B cell (primary cell): Measurements from ENCODE around the gene SLC41A3. TPM values are rescaled to one million over a fixed set of nuclear protein-coding genes. Genes with fewer than 3 reads are reported as not detected.

Experiments used
- ATAC-seq: fragments of 200-7000 bp; cut with Tn5 transposase; one replicate; pipeline ENCODE4 v1.10.0; 2021; ENCODE audit warnings: low read depth, mild to moderate bottlenecking, moderate number of reproducible peaks, moderate library complexity
- CTCF ChIA-PET: fragments of 350-600 bp; sonication (Branson Sonifier 250); formaldehyde crosslinking; loops from one replicate; lab custom pipeline; 2021; ENCODE audit warnings: antibody characterized with exemption, inconsistent platforms; lab: Charles Lee
- POLR2A ChIA-PET: fragments of 350-600 bp; sonication (Branson Sonifier 250); formaldehyde crosslinking; loops from one replicate; lab custom pipeline; 2021; ENCODE audit warnings: antibody characterized with exemption; lab: Charles Lee
- DNase-seq: peaks from one replicate; pipeline ENCODE4 v3.0.0; 2013
- H2AFZ ChIP-seq: 2 replicates; pipeline ENCODE4 v1.6.1; 2012; ENCODE audit warnings: mild to moderate bottlenecking, low read depth, low read length; ENCODE audit not compliant: insufficient read depth, poor library complexity, severe bottlenecking
- H3K27ac ChIP-seq, 2 donors: 1 replicate in 1 of 2; 2 replicates in 1 of 2; pipeline ENCODE4 v1.5.1; 2012 to 2013; ENCODE audit warnings: low read length in 2 of 2, mild to moderate bottlenecking in 2 of 2, moderate library complexity in 1 of 2
- H3K27me3 ChIP-seq, 4 experiments: fragments of 200-600 bp in 1 of 4; sonication (generic) in 1 of 4; replicated peaks in 1 of 4; 1 replicate in 2 of 4; 2 replicates in 2 of 4; pipeline versions ENCODE4 v1.6.1 to v1.7.0; 2013 to 2016; ENCODE audit warnings: low read length in 3 of 4, mild to moderate bottlenecking in 2 of 4, mixed read lengths in 1 of 4, moderate library complexity in 1 of 4; ENCODE audit not compliant: insufficient read depth in 4 of 4, control insufficient read depth in 3 of 4; ENCODE audit errors: control extremely low read depth in 1 of 4
- H3K36me3 ChIP-seq, 2 experiments: replicated peaks in 1 of 2; 1 replicate in 1 of 2; 2 replicates in 1 of 2; pipeline versions ENCODE4 v1.6.1 to v1.7.1; 2013; ENCODE audit warnings: low read length in 1 of 2; ENCODE audit not compliant: insufficient read depth in 2 of 2, control insufficient read depth in 1 of 2; ENCODE audit errors: control extremely low read depth in 1 of 2, extremely low read depth in 1 of 2
- H3K4me1 ChIP-seq, 2 donors: fragments of 200-600 bp in 1 of 2; sonication (generic) in 1 of 2; 1 replicate in 1 of 2; 2 replicates in 1 of 2; pipeline versions ENCODE4 v1.5.1 to v1.6.1; 2013 to 2017; ENCODE audit warnings: low read length in 2 of 2; ENCODE audit not compliant: control insufficient read depth in 2 of 2, insufficient read depth in 2 of 2
- H3K4me2 ChIP-seq: replicated peaks from 2 replicates; pipeline ENCODE3; 2012; ENCODE audit warnings: mild to moderate bottlenecking, low read depth, low read length; ENCODE audit not compliant: poor library complexity, severe bottlenecking
- H3K4me3 ChIP-seq, 5 experiments: fragments of 200-600 bp in 1 of 5; sonication (generic) in 1 of 5; 1 replicate in 3 of 5; 2 replicates in 2 of 5; pipeline versions ENCODE4 v1.5.1 to v1.7.0; 2011 to 2016; ENCODE audit warnings: low read length in 4 of 5, mild to moderate bottlenecking in 4 of 5, low read depth in 2 of 5, control low read depth in 1 of 5, moderate library complexity in 1 of 5; ENCODE audit not compliant: insufficient read depth in 1 of 5; ENCODE audit errors: control extremely low read depth in 1 of 5, extremely low read depth in 1 of 5
- H3K79me2 ChIP-seq: fragments of 200-600 bp; sonication (generic); one replicate; pipeline ENCODE4 v1.6.0; 2016; ENCODE audit warnings: low read length; ENCODE audit not compliant: control insufficient read depth, insufficient read depth
- H3K9ac ChIP-seq: fragments of 200-600 bp; sonication (generic); 2 replicates; pipeline ENCODE4 v1.6.1; 2017; ENCODE audit warnings: mild to moderate bottlenecking, low read length, moderate library complexity
- H3K9me3 ChIP-seq, 3 donors: one replicate each; pipeline versions ENCODE4 v1.6.1 to v1.7.1; 2013; ENCODE audit warnings: low read length in 2 of 3; ENCODE audit not compliant: control insufficient read depth in 2 of 3, insufficient read depth in 1 of 3; ENCODE audit errors: control extremely low read depth in 1 of 3
- H4K20me1 ChIP-seq: 2 replicates; pipeline ENCODE4 v1.6.0; 2012; ENCODE audit warnings: mild to moderate bottlenecking, low read length; ENCODE audit not compliant: insufficient read depth, control insufficient read depth, poor library complexity, severe bottlenecking
- H3K27ac Mint-ChIP-seq: one replicate; pipeline ENCODE4 v1.8.0; 2021; ENCODE audit warnings: mixed read lengths
- H3K27me3 Mint-ChIP-seq: one replicate; pipeline ENCODE4 v1.8.0; 2021; ENCODE audit warnings: mixed read lengths
- H3K4me1 Mint-ChIP-seq: one replicate; pipeline ENCODE4 v1.8.0; 2021; ENCODE audit warnings: mixed read lengths
- H3K4me3 Mint-ChIP-seq: one replicate; pipeline ENCODE4 v1.8.0; 2021; ENCODE audit warnings: mixed read lengths
- H3K9me3 Mint-ChIP-seq: one replicate; pipeline ENCODE4 v1.8.0; 2022; ENCODE audit warnings: mixed read lengths; ENCODE audit not compliant: insufficient read depth
- EZH2 ChIP-seq: IDR thresholded peaks from 2 replicates; pipeline ENCODE4 v1.6.1; 2012; ENCODE audit warnings: borderline replicate concordance, low read depth, mild to moderate bottlenecking, moderate library complexity, low read length; ENCODE audit not compliant: insufficient read depth, poor library complexity, severe bottlenecking
- WGBS: methylation state at CpG from one replicate; pipeline ENCODE4 v1.1.5; 2013; ENCODE audit warnings: missing lambda C conversion rate; ENCODE audit not compliant: insufficient coverage; 5-methylcytosine and 5-hydroxymethylcytosine counted together
- intact Hi-C: fragments of 100-400 bp; cut with micrococcal nuclease; formaldehyde crosslinking; loops from one replicate; pipeline ENCODE4 v1.10.0; 2022
- polyA plus RNA-seq: library from polyadenylated mRNA; depleted of rRNA; stranded (reverse); fragments of >200 nt; gene quantifications from 2 replicates; pipeline ENCODE4 v1.2.3, GENCODE V29; 2012
- total RNA-seq, 2 donors: library from RNA; stranded (reverse); fragments of 120-200 nt in 1 of 2; gene quantifications; 1 replicate in 1 of 2; 2 replicates in 1 of 2; pipeline versions ENCODE4 v1.2.3 to v1.2.4, GENCODE V29; 2013 to 2022
- TF ChIP-seq, protein P1 (sequence below): fragments of 200-600 bp; IDR thresholded peaks from one replicate; pipeline ENCODE4 v1.8.0; 2022; ENCODE audit warnings: antibody characterized with exemption, mild to moderate bottlenecking

SLC41A3 gene
- total and polyA plus RNA-seq, 2 donors (not counting 1 experiment from before 2014, with no cell fraction given), result 34.2 to 39.3 TPM

DNA sequence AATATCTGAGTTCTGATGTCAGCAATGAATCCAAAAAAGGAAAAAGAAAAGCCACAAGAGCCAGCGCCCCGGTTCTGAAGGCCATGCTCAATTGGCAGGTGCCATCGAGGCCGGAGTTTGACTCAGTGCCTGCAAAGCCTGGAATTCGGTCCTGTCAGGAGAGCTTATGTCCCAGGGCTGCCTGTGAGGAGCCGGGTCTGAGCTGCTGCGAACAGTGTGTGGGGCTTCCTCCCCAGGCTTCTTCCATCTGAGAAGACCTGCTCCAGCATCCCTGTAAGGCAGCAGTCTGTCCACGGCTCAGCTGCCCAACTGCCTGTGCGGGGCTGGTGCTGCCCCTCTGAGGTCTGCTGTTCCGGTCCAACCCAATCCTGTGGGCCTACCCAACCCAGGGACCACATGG, 68.8 kb downstream of the SLC41A3 start:
- Histone ChIP-seq H3K9me3 (no peaks in the 10 kb centered on the region), H3K9ac (no peak overlapping the region), H3K4me3 (no peak overlapping the region), H2AFZ (no peak overlapping the region), H4K20me1 (no peaks in the 10 kb centered on the region), H3K4me2 (no peak overlapping the region), H3K36me3 (peaks cover 0 to 24% of the 10 kb centered on the region in 2 experiments), H3K27ac (no peak overlapping the region), H3K27me3 (no peaks in the 10 kb centered on the region), H3K4me1 (no peaks in the 10 kb centered on the region), H3K79me2 (no peaks in the 10 kb centered on the region)
- Mint-ChIP-seq H3K27ac (no peak overlapping the region), H3K27me3 (no peaks in the 10 kb centered on the region), H3K4me1 (no peaks in the 10 kb centered on the region), H3K9me3 (peaks cover 4% of the 10 kb centered on the region), H3K4me3 (no peak overlapping the region)
- over 99% methylated on average over 10 of the region's 10 CpGs for WGBS
- no peak for DNase-seq
- ATAC-seq, result no peak
- ChIA-PET POLR2A (no interaction called here), CTCF (no interaction called here)
- intact Hi-C loops, result no loop called here
- TF ChIP-seq, protein P1, sequence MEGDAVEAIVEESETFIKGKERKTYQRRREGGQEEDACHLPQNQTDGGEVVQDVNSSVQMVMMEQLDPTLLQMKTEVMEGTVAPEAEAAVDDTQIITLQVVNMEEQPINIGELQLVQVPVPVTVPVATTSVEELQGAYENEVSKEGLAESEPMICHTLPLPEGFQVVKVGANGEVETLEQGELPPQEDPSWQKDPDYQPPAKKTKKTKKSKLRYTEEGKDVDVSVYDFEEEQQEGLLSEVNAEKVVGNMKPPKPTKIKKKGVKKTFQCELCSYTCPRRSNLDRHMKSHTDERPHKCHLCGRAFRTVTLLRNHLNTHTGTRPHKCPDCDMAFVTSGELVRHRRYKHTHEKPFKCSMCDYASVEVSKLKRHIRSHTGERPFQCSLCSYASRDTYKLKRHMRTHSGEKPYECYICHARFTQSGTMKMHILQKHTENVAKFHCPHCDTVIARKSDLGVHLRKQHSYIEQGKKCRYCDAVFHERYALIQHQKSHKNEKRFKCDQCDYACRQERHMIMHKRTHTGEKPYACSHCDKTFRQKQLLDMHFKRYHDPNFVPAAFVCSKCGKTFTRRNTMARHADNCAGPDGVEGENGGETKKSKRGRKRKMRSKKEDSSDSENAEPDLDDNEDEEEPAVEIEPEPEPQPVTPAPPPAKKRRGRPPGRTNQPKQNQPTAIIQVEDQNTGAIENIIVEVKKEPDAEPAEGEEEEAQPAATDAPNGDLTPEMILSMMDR, result no peak
- no peak for TF ChIP-seq EZH2

DNA sequence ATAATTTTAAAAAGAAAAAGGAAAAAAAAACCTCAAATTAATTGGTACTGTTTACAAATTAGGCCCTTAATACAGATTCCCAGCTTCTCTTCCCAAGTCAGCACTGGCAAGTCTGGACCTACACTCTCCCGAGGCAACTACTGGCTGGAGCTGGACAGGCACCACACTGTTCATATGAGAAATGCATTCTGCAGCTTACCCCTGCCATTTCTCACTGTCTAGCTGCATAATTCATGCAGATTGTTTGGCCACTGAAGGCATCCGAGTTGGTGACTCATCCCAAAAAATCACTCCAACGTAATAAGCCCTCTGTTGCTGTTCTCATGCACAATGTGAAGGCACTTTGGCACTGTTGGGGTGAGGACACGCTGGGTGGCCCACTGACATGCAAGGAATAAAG, 69.7 kb downstream of the SLC41A3 start:
- WGBS, result 89% methylated on average over 3 of the region's 4 CpGs
- H3K36me3 ChIP-seq, result peaks cover 0 to 24% of the 10 kb centered on the region in 2 experiments
- intact Hi-C loops, result no loop called here

More for the DNA sequence above, 69.7 kb downstream of the SLC41A3 start:
- H3K27me3 Mint-ChIP-seq, result no peaks in the 10 kb centered on the region
- TF ChIP-seq, protein P1, result no peak
- TF ChIP-seq EZH2, result no peak
- DNase-seq, result no peak
- Histone ChIP-seq H3K4me2 (no peak overlapping the region), H3K9ac (no peak overlapping the region), H3K9me3 (no peaks in the 10 kb centered on the region), H3K79me2 (no peaks in the 10 kb centered on the region), H4K20me1 (no peaks in the 10 kb centered on the region), H2AFZ (no peak overlapping the region), H3K27me3 (no peaks in the 10 kb centered on the region), H3K27ac (no peak overlapping the region), H3K4me1 (no peaks in the 10 kb centered on the region), H3K4me3 (no peak overlapping the region)
- H3K4me1 Mint-ChIP-seq, result no peaks in the 10 kb centered on the region
- ATAC-seq, result no peak
- ChIA-PET CTCF (no interaction called here), POLR2A (no interaction called here)
- no peak overlapping the region for H3K4me3 Mint-ChIP-seq
- H3K27ac Mint-ChIP-seq, result no peak overlapping the region
- H3K9me3 Mint-ChIP-seq, result peaks cover 4% of the 10 kb centered on the region
